HEK293 (cell line): ENCODE results near the gene MUC22.

Experiments
- CTCF ChIA-PET: fragments of 350-600 bp; formaldehyde crosslinking; extraction: SDS; loops from one replicate; lab custom pipeline; 2021; ENCODE audit warnings: antibody characterized with exemption; lab: Yijun Ruan, JAX
- POLR2A ChIA-PET: fragments of 300-600 bp; formaldehyde crosslinking; extraction: SDS; loops from one replicate; lab custom pipeline; 2020; ENCODE audit warnings: antibody characterized with exemption, inconsistent platforms; lab: Yijun Ruan, JAX
- H3K27ac ChIP-seq: fragments of 200-500 bp; sonication (Bioruptor generic); 2 replicates; pipeline ENCODE4 v1.5.1; 2014; ENCODE audit warnings: low read depth, low read length, control low read depth, inconsistent platforms; ENCODE audit errors: extremely low read depth
- H3K36me3 ChIP-seq, 2 experiments: fragments of 200-500 bp in 1 of 2; sonication (Bioruptor generic) in 1 of 2; 1 replicate in 1 of 2; 2 replicates in 1 of 2; pipeline ENCODE4 v1.5.1; 2014 to 2017; ENCODE audit warnings: inconsistent platforms in 2 of 2, low read length in 2 of 2; ENCODE audit not compliant: control insufficient read depth in 2 of 2, insufficient read depth in 1 of 2
- H3K4me1 ChIP-seq: fragments of 200-500 bp; sonication (Bioruptor generic); 2 replicates; pipeline ENCODE4 v1.5.1; 2014; ENCODE audit warnings: mild to moderate bottlenecking, low read length, inconsistent platforms; ENCODE audit not compliant: control insufficient read depth, insufficient read depth
- H3K4me3 ChIP-seq: 2 replicates; pipeline ENCODE4 v1.5.1; 2011; ENCODE audit warnings: low read depth, mild to moderate bottlenecking, control low read depth, low read length, moderate library complexity
- H3K9me3 ChIP-seq: fragments of 200-500 bp; sonication (Bioruptor generic); 2 replicates; pipeline ENCODE4 v1.5.1; 2014; ENCODE audit warnings: low read depth, low read length, inconsistent platforms; ENCODE audit not compliant: control insufficient read depth, insufficient read depth
- IKZF3 ChIP-seq: fragments of 450-650 bp; IDR thresholded peaks from 2 replicates; pipeline ENCODE4 v1.5.0; 2018; ENCODE audit warnings: missing biosample characterization, mild to moderate bottlenecking, missing genetic modification characterization, moderate library complexity
- OSR2 ChIP-seq: fragments of 450-650 bp; formaldehyde crosslinking; IDR thresholded peaks from 2 replicates; pipeline ENCODE4 v1.5.1; 2016; ENCODE audit warnings: missing biosample characterization, missing genetic modification characterization
- PRDM2 ChIP-seq: fragments of 450-650 bp; formaldehyde crosslinking; IDR thresholded peaks from 2 replicates; pipeline ENCODE4 v1.5.1; 2016; ENCODE audit warnings: missing biosample characterization, missing genetic modification characterization, borderline replicate concordance
- SCRT2 ChIP-seq: fragments of 450-650 bp; formaldehyde crosslinking; IDR thresholded peaks from 2 replicates; pipeline ENCODE4 v1.5.1; 2016; ENCODE audit warnings: missing biosample characterization, missing genetic modification characterization
- SP3 ChIP-seq: fragments of 450-650 bp; formaldehyde crosslinking; IDR thresholded peaks from 2 replicates; pipeline ENCODE4 v1.5.1; 2016; ENCODE audit warnings: missing biosample characterization, missing genetic modification characterization
- ZBTB17 ChIP-seq: fragments of 450-650 bp; formaldehyde crosslinking; IDR thresholded peaks from 2 replicates; pipeline ENCODE4 v1.5.1; 2016; ENCODE audit warnings: missing biosample characterization, missing genetic modification characterization
- ZBTB20 ChIP-seq: fragments of 450-650 bp; formaldehyde crosslinking; IDR thresholded peaks from 2 replicates; pipeline ENCODE4 v1.5.1; 2016; ENCODE audit warnings: missing biosample characterization, missing genetic modification characterization
- ZNF223 ChIP-seq: fragments of 450-650 bp; formaldehyde crosslinking; IDR thresholded peaks from 2 replicates; pipeline ENCODE4 v1.5.1; 2016; ENCODE audit warnings: missing biosample characterization, missing genetic modification characterization
- ZNF274 ChIP-seq, 2 experiments: fragments of 200-500 bp in 1 of 2; fragments of 450-650 bp in 1 of 2; sonication (Bioruptor generic) in 1 of 2; formaldehyde crosslinking in 1 of 2; IDR thresholded peaks; 2 replicates each; pipeline versions ENCODE4 v1.5.1 to v1.6.1; 2014 to 2016; ENCODE audit warnings: borderline replicate concordance in 1 of 2, inconsistent platforms in 1 of 2, low read length in 1 of 2, missing biosample characterization in 1 of 2, missing genetic modification characterization in 1 of 2
- ZNF311 ChIP-seq: fragments of 450-650 bp; formaldehyde crosslinking; IDR thresholded peaks from 2 replicates; pipeline ENCODE4 v1.5.1; 2017; ENCODE audit warnings: missing biosample characterization, missing genetic modification characterization, borderline replicate concordance
- ZNF335 ChIP-seq: fragments of 450-650 bp; formaldehyde crosslinking; conservative IDR thresholded peaks from 2 replicates; pipeline ENCODE4 v1.5.1; 2016; ENCODE audit warnings: missing biosample characterization, missing genetic modification characterization
- ZNF341 ChIP-seq: fragments of 450-650 bp; formaldehyde crosslinking; IDR thresholded peaks from 2 replicates; pipeline ENCODE4; 2016; ENCODE audit warnings: low read depth, missing biosample characterization, missing genetic modification characterization
- ZNF398 ChIP-seq: fragments of 450-650 bp; formaldehyde crosslinking; IDR thresholded peaks from 2 replicates; pipeline ENCODE4 v1.5.1; 2017; ENCODE audit warnings: missing biosample characterization, missing genetic modification characterization
- ZNF433 ChIP-seq: fragments of 450-650 bp; formaldehyde crosslinking; IDR thresholded peaks from 2 replicates; pipeline ENCODE4 v1.5.1; 2016; ENCODE audit warnings: missing biosample characterization, missing genetic modification characterization, low read depth
- ZNF654 ChIP-seq: fragments of 450-650 bp; formaldehyde crosslinking; IDR thresholded peaks from 2 replicates; pipeline ENCODE4 v1.5.1; 2016; ENCODE audit warnings: low read depth, missing biosample characterization, missing genetic modification characterization
- ZSCAN23 ChIP-seq: fragments of 450-650 bp; formaldehyde crosslinking; IDR thresholded peaks from 2 replicates; pipeline ENCODE4 v1.5.1; 2016; ENCODE audit warnings: missing biosample characterization, missing genetic modification characterization
- ZXDB ChIP-seq: fragments of 450-650 bp; formaldehyde crosslinking; IDR thresholded peaks from 2 replicates; pipeline ENCODE4 v1.5.1; 2016; ENCODE audit warnings: missing biosample characterization, missing genetic modification characterization
- TF ChIP-seq, protein P1 (sequence below): fragments of 450-650 bp; IDR thresholded peaks from 2 replicates; pipeline ENCODE4 v1.5.1; 2018; ENCODE audit warnings: missing biosample characterization, mild to moderate bottlenecking, missing genetic modification characterization
- TF ChIP-seq, protein P2 (sequence below): fragments of 450-650 bp; formaldehyde crosslinking; IDR thresholded peaks from 2 replicates; pipeline ENCODE4 v1.5.1; 2016; ENCODE audit warnings: missing biosample characterization, missing genetic modification characterization
- TF ChIP-seq, protein P3 (sequence below): fragments of 450-650 bp; formaldehyde crosslinking; IDR thresholded peaks from 2 replicates; pipeline ENCODE4 v1.5.1; 2017; ENCODE audit warnings: missing biosample characterization, mild to moderate bottlenecking, missing genetic modification characterization, moderate library complexity

The MUC22 gene

GRCh38 chr6:31076611-31077010, 66.3 kb downstream of the MUC22 start:
- no peaks in the 10 kb centered on the region for H3K36me3 ChIP-seq
- TF ChIP-seq, protein P1, sequence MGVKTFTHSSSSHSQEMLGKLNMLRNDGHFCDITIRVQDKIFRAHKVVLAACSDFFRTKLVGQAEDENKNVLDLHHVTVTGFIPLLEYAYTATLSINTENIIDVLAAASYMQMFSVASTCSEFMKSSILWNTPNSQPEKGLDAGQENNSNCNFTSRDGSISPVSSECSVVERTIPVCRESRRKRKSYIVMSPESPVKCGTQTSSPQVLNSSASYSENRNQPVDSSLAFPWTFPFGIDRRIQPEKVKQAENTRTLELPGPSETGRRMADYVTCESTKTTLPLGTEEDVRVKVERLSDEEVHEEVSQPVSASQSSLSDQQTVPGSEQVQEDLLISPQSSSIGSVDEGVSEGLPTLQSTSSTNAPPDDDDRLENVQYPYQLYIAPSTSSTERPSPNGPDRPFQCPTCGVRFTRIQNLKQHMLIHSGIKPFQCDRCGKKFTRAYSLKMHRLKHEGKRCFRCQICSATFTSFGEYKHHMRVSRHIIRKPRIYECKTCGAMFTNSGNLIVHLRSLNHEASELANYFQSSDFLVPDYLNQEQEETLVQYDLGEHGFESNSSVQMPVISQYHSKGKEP (tag by site-specific recombination) = 0 out of 2 replicates have a peak, but pooled peaks have one; percentile 53
- no peak for TF ChIP-seq ZNF341 (tag by site-specific recombination)
- no peak for TF ChIP-seq ZBTB20 (tag by site-specific recombination)
- no peak for TF ChIP-seq ZNF433 (tag by site-specific recombination)
- TF ChIP-seq, all 188 proteins: peak for 1
- Histone ChIP-seq H3K4me1 (peaks cover 17% of the 10 kb centered on the region), H3K4me3 (no peak overlapping the region), H3K27ac (no peak overlapping the region), H3K9me3 (no peaks in the 10 kb centered on the region)
- CTCF ChIA-PET = interaction anchor here (0.6 to 8.9 kb wide), 4 partner anchors 10 to 582 kb away, joined by 3 to 206 read pairs (median 22); partner anchors contain the start of gene VARS2
- POLR2A ChIA-PET = no interaction called here

DNA sequence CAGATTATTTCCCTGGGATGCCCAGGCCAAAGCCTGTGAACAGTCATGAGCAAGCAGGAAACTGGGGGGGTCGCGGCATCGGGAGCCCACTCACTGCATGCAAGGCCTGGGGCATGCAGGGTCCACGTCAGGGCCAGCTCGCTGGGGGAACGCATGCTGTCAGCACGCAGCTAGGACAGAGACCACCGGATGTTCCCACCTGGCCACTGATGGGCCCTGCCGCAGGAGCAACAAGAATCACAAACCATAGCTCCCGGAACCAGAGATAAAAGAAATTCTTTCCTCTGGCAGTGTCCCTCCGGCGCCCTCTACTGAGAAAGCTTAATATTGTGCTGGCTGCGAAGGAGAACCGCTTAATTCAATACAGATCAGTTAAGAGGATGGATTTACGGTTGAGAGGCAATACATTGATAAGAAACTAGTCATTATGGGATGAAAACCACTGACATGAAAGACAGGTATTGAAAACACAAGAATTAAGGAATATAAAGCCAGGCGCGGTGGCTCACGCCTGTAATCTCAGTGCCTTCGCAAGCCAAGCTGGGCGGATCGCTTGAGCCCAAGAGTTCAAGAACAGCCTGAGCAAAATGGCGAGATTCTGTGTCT, 69.5 kb downstream of the MUC22 start:
- POLR2A ChIA-PET = interaction anchor here (0.5 to 1.5 kb wide), 6 partner anchors 9 to 168 kb away, joined by 3 to 15 read pairs (median 3); partner anchors contain the start of gene VARS2
- Histone ChIP-seq H3K36me3 (no peaks in the 10 kb centered on the region), H3K27ac (no peak overlapping the region), H3K9me3 (no peaks in the 10 kb centered on the region), H3K4me3 (0 out of 2 replicates have a peak overlapping the region, but pooled peaks have one; percentile 16), H3K4me1 (0 out of 2 replicates have a peak, but pooled peaks cover 6% of the 10 kb centered on the region)
- CTCF ChIA-PET = interaction anchor here (0.6 to 8.9 kb wide), 67 partner anchors 8 to 751 kb away, joined by 3 to 206 read pairs (median 4); partner anchors contain the start of genes DDR1, IER3, PSORS1C1 and VARS2
- no peak for TF ChIP-seq ZSCAN23 (tag by site-specific recombination)
- TF ChIP-seq ZBTB17 = peak; percentile 65
- peak; percentile 52; the same call in 1 of the 2 replicates for TF ChIP-seq OSR2 (tag by site-specific recombination)
- TF ChIP-seq PRDM2 (tag by site-specific recombination) = no peak
- 0 out of 2 replicates have a peak, but pooled peaks have one; percentile 17 for TF ChIP-seq IKZF3 (tag by site-specific recombination)
- TF ChIP-seq ZXDB (tag by site-specific recombination) = peak; percentile 18; the same call in 1 of the 2 replicates
- peak; percentile 81 for TF ChIP-seq ZNF654 (tag by site-specific recombination)
- TF ChIP-seq SP3 (tag by site-specific recombination) = no peak
- TF ChIP-seq, protein P2, sequence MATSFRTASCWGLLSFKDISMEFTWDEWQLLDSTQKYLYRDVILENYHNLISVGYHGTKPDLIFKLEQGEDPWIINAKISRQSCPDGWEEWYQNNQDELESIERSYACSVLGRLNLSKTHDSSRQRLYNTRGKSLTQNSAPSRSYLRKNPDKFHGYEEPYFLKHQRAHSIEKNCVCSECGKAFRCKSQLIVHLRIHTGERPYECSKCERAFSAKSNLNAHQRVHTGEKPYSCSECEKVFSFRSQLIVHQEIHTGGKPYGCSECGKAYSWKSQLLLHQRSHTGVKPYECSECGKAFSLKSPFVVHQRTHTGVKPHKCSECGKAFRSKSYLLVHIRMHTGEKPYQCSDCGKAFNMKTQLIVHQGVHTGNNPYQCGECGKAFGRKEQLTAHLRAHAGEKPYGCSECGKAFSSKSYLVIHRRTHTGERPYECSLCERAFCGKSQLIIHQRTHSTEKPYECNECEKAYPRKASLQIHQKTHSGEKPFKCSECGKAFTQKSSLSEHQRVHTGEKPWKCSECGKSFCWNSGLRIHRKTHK = no peak
- peak; percentile 54; the same call in 1 of the 2 replicates for TF ChIP-seq SCRT2 (tag by site-specific recombination)
- no peak for TF ChIP-seq ZNF398 (tag by site-specific recombination)
- TF ChIP-seq ZNF223 = no peak
- TF ChIP-seq ZNF311 (tag by site-specific recombination) = no peak
- TF ChIP-seq ZNF274 (IDR thresholded peaks at IDR 0.05; ENCODE audit: low read length) = no peak
- TF ChIP-seq ZNF274 (tag by site-specific recombination; IDR thresholded peaks at IDR 0.05; ENCODE audit: borderline replicate concordance) = no peak
- TF ChIP-seq ZNF335 = peak; percentile 64
- TF ChIP-seq, protein P3, sequence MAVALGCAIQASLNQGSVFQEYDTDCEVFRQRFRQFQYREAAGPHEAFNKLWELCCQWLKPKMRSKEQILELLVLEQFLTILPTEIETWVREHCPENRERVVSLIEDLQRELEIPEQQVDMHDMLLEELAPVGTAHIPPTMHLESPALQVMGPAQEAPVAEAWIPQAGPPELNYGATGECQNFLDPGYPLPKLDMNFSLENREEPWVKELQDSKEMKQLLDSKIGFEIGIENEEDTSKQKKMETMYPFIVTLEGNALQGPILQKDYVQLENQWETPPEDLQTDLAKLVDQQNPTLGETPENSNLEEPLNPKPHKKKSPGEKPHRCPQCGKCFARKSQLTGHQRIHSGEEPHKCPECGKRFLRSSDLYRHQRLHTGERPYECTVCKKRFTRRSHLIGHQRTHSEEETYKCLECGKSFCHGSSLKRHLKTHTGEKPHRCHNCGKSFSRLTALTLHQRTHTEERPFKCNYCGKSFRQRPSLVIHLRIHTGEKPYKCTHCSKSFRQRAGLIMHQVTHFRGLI (tag by site-specific recombination) = no peak
